HepG2 (cell line): Measurements from ENCODE around the gene BST2. TPM values are rescaled to one million over a fixed set of nuclear protein-coding genes. Genes with fewer than 3 reads are reported as not detected.

ENCODE experiments used
- ATAC-seq: fragments of 200-7000 bp; cut with Tn5 transposase; 3 replicates; pipeline ENCODE4 v1.9.1; 2020; ENCODE audit warnings: mild to moderate bottlenecking, moderate library complexity
- BruUV-seq: library from RNA; stranded (reverse); fragments of 400-500 nt; replicated peaks from 2 replicates; lab custom pipeline; 2021; lab: Mats Ljungman, UMichigan
- CTCF ChIA-PET: fragments of 300-600 bp; formaldehyde crosslinking; extraction: SDS; loops from one replicate; lab custom pipeline; 2021; ENCODE audit warnings: low total read pairs, inconsistent platforms, low intra/inter-chr PET ratio; lab: Yijun Ruan, JAX
- POLR2A ChIA-PET: fragments of 350-600 bp; sonication (Branson Sonifier 250); formaldehyde crosslinking; loops from one replicate; lab custom pipeline; 2020; ENCODE audit warnings: antibody characterized with exemption, inconsistent platforms; lab: Yijun Ruan, JAX
- DNase-seq: peaks from one replicate; pipeline ENCODE4 v3.0.0-alpha.2; 2015; ENCODE audit warnings: low spot score
- FAIRE-seq: peaks from 3 replicates; lab custom pipeline; 2011; peaks lifted over from hg19 to GRCh38; lab: Jason Lieb, UNC
- H2AFZ ChIP-seq: one replicate; pipeline ENCODE4 v1.6.1; 2011; ENCODE audit warnings: low read length, inconsistent platforms
- H3K27ac ChIP-seq: fragments of 300-600 bp; 3 replicates; pipeline ENCODE4 v1.8.0; 2011; ENCODE audit warnings: mixed run types, mild to moderate bottlenecking, mixed read lengths, low read length, inconsistent platforms; ENCODE audit not compliant: insufficient read depth; ENCODE audit errors: extremely low read length
- H3K27me3 ChIP-seq, 2 experiments: fragments of 200-600 bp in 1 of 2; 2 replicates in 1 of 2; 3 replicates in 1 of 2; pipeline versions ENCODE4 v1.6.0 to v1.8.0; 2011; ENCODE audit warnings: low read length in 2 of 2, mild to moderate bottlenecking in 2 of 2, moderate library complexity in 2 of 2, inconsistent platforms in 1 of 2; ENCODE audit not compliant: insufficient read depth in 2 of 2, control insufficient read depth in 1 of 2
- H3K36me3 ChIP-seq, 2 experiments: fragments of 200-600 bp in 1 of 2; replicated peaks in 1 of 2; 2 replicates in 1 of 2; 3 replicates in 1 of 2; pipeline versions ENCODE4 v1.5.1 to v1.8.0; 2011; ENCODE audit warnings: low read length in 2 of 2, inconsistent platforms in 1 of 2; ENCODE audit not compliant: insufficient read depth in 2 of 2, control insufficient read depth in 1 of 2
- H3K4me1 ChIP-seq: 2 replicates; pipeline ENCODE4 v1.5.1; 2012; ENCODE audit warnings: low read length, inconsistent platforms; ENCODE audit not compliant: insufficient read depth
- H3K4me2 ChIP-seq: 2 replicates; pipeline ENCODE4 v1.6.0; 2011; ENCODE audit warnings: low read depth, low read length, inconsistent platforms
- H3K4me3 ChIP-seq, 3 experiments: fragments of 200-600 bp in 1 of 3; sonication (generic), shearing (Covaris generic) in 1 of 3; replicated peaks in 1 of 3; 2 replicates each; pipeline ENCODE4 v1.5.1; 2011 to 2016; ENCODE audit warnings: low read length in 3 of 3, inconsistent platforms in 2 of 3, low read depth in 2 of 3, mild to moderate bottlenecking in 2 of 3, control low read depth in 1 of 3, mixed read lengths in 1 of 3; ENCODE audit not compliant: insufficient read depth in 1 of 3
- H3K79me2 ChIP-seq: one replicate; pipeline ENCODE4 v1.6.1; 2011; ENCODE audit warnings: low read length, inconsistent platforms; ENCODE audit not compliant: insufficient read depth
- H3K9ac ChIP-seq: 2 replicates; pipeline ENCODE4 v1.6.0; 2011; ENCODE audit warnings: mild to moderate bottlenecking, low read depth, low read length, inconsistent platforms; ENCODE audit not compliant: insufficient read depth
- H3K9me3 ChIP-seq: 2 replicates; pipeline ENCODE4 v1.5.1; 2012; ENCODE audit warnings: mild to moderate bottlenecking, low read length
- H4K20me1 ChIP-seq: 2 replicates; pipeline ENCODE4 v1.6.0; 2011; ENCODE audit warnings: inconsistent platforms, mild to moderate bottlenecking, low read length, moderate library complexity; ENCODE audit not compliant: insufficient read depth
- CEBPB ChIP-seq: IDR thresholded peaks from 2 replicates; pipeline ENCODE4 v1.6.1; 2011; ENCODE audit warnings: low read depth, low read length, improper control_type of control experiment, borderline replicate concordance
- ELF1 ChIP-seq: sonication (generic); formaldehyde crosslinking; IDR thresholded peaks from 2 replicates; pipeline ENCODE4 v1.4.0; 2020; ENCODE audit warnings: missing genetic modification reagents
- GLI4 ChIP-seq: sonication (generic); formaldehyde crosslinking; IDR thresholded peaks from 2 replicates; pipeline ENCODE4 v1.5.1; 2020; ENCODE audit warnings: missing genetic modification reagents, mild to moderate bottlenecking, moderate library complexity, borderline replicate concordance
- KDM4B ChIP-seq: sonication (generic); formaldehyde crosslinking; IDR thresholded peaks from 2 replicates; pipeline ENCODE4 v1.4.0; 2020; ENCODE audit warnings: missing genetic modification reagents
- ZBTB7B ChIP-seq: sonication (generic); formaldehyde crosslinking; IDR thresholded peaks from 2 replicates; pipeline ENCODE4 v1.4.0; 2020; ENCODE audit warnings: missing genetic modification reagents
- ZNF121 ChIP-seq: sonication (generic); formaldehyde crosslinking; IDR thresholded peaks from 2 replicates; pipeline ENCODE4 v1.5.0; 2020; ENCODE audit warnings: mild to moderate bottlenecking, missing genetic modification reagents
- ZNF264 ChIP-seq: sonication (generic); formaldehyde crosslinking; IDR thresholded peaks from 2 replicates; pipeline ENCODE4 v1.4.0; 2020; ENCODE audit warnings: missing genetic modification reagents
- ZNF629 ChIP-seq: sonication (generic); formaldehyde crosslinking; conservative IDR thresholded peaks from 2 replicates; pipeline ENCODE4 v1.5.0; 2020; ENCODE audit warnings: missing genetic modification reagents
- ZNF772 ChIP-seq: sonication (generic); formaldehyde crosslinking; IDR thresholded peaks from 2 replicates; pipeline ENCODE4 v1.5.0; 2020; ENCODE audit warnings: mild to moderate bottlenecking, missing genetic modification reagents
- ZNF891 ChIP-seq: sonication (generic); formaldehyde crosslinking; IDR thresholded peaks from 2 replicates; pipeline ENCODE4 v1.5.0; 2020; ENCODE audit warnings: mild to moderate bottlenecking, missing genetic modification reagents
- WGBS: methylation state at CpG from one replicate; pipeline ENCODE4 v1.1.6; 2017; ENCODE audit warnings: low lambda C conversion rate; 5-methylcytosine and 5-hydroxymethylcytosine counted together
- in situ Hi-C: cut with HindIII; loops from 2 replicates; pipeline ENCODE4 v1.10.0; 2017; ENCODE audit warnings: low pct_unique_long_range_greater_than_20kb; ENCODE audit not compliant: extremely low pct_ligation_motif_present
- intact Hi-C: fragments of 100-400 bp; cut with micrococcal nuclease; formaldehyde crosslinking; loops from one replicate; pipeline ENCODE4 v1.10.0; 2022; ENCODE audit not compliant: unreplicated experiment
- polyA plus RNA-seq, 8 experiments: library from polyadenylated mRNA; depleted of rRNA in 3 of 8; stranded (reverse) in 7 of 8; unstranded in 1 of 8; fragments of >200 nt; fragmentation: Illumina TruSeq in 4 of 8; extraction: Trizol in 4 of 8; gene quantifications; 2 replicates each; pipeline versions ENCODE4 v1.2.1 to v1.2.3, GENCODE V29; 2011 to 2016; ENCODE audit warnings: low read depth in 4 of 8, missing spikeins in 1 of 8, mixed read lengths in 1 of 8; ENCODE audit not compliant: insufficient read depth in 1 of 8
- total RNA-seq, 5 experiments: library from RNA; depleted of rRNA; stranded (reverse); fragments of >200 nt; fragmentation: Illumina TruSeq; extraction: Trizol; gene quantifications; 2 replicates each; pipeline ENCODE4 v1.2.3, GENCODE V29; 2016; ENCODE audit warnings: low read depth in 1 of 5
- TF ChIP-seq, protein P1 (sequence below): sonication (generic); formaldehyde crosslinking; IDR thresholded peaks from one replicate; pipeline ENCODE4 v1.5.1; 2020; ENCODE audit warnings: mild to moderate bottlenecking, missing genetic modification reagents; ENCODE audit errors: not compliant biosample characterization

The BST2 gene
- total and polyA plus RNA-seq, 2 of the 13 experiments (the other 11 are each of a cell fraction or from before 2014, with no cell fraction given) = 58.8 to 93.8 TPM

DNA sequence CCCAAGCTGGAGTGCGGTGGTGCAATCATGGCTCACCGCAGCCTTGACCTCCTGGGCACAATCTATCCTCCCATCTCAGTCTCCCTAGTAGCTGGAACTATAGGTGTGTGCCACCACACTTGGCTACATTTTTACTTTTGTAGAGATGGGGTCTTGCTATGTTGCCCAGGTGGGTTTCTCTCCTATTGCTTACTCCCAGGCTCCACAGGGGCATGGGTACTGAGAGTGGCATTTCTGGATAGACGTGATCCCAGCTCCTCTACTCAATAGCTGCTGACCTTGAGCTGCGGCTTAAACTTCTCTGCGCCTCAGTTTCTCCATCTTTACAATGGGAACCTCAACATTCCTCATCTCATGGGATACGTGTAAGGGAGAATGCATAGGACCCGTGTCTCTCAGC, 26.0 kb upstream of the BST2 start:
- H3K4me3 ChIP-seq = no peak overlapping the region
- CTCF ChIA-PET = no interaction called here
- DNase-seq (no peak), ATAC-seq (no peak)
- no peaks in the 10 kb centered on the region for H4K20me1 ChIP-seq
- H3K27me3 ChIP-seq = no peaks in the 10 kb centered on the region
- no peak overlapping the region for H3K27ac ChIP-seq
- TF ChIP-seq ZNF629 (CRISPR knock-in tag) (peak; percentile 22; the same call in 1 of the 2 replicates), KDM4B (no peak), CEBPB (0 out of 2 replicates have a peak, but pooled peaks have one; percentile 3), ZNF121 (CRISPR knock-in tag) (peak; percentile 76)
- TF ChIP-seq, all 625 proteins: peak for 3
- FAIRE-seq = no peak
- no peaks in the 10 kb centered on the region for H3K79me2 ChIP-seq
- no peaks in the 10 kb centered on the region for H3K36me3 ChIP-seq
- no TSS peak for BruUV-seq
- H3K4me2 ChIP-seq = no peak overlapping the region
- peaks cover 8% of the 10 kb centered on the region for H3K4me1 ChIP-seq
- intact Hi-C loops = no loop called here
- in situ Hi-C loops = no loop called here
- 70% methylated on average over 7 of the region's 7 CpGs for WGBS
- POLR2A ChIA-PET = no interaction called here
- no peak overlapping the region for H3K9ac ChIP-seq
- no peak overlapping the region for H2AFZ ChIP-seq
- H3K9me3 ChIP-seq = no peaks in the 10 kb centered on the region

DNA sequence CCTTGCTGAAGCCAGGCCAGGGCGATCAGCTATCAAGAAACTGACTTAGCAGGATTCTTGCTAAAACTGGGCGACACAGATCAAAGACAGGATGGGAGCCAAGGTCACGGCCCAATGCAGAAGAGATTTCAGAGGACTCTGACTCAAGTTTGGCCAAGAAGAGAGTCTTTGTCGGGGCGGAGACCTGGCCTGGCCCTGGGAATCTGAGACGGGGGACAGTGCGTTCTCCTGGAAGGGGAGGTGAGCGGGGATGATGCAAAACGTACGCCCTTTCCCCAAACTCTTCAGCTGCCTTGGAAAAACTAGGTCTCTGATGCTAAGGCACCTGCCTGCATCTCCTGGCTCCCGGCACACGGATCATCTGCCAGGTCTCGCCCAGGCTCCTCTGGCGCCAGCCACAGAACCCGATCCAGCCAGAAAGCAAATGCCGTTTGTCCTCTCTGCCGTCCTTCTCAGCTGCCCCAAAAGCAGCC, 24.2 kb upstream of the BST2 start:
- Histone ChIP-seq H3K4me1 (peaks cover 8% of the 10 kb centered on the region), H4K20me1 (no peaks in the 10 kb centered on the region), H3K27me3 (no peaks in the 10 kb centered on the region), H3K4me2 (no peak overlapping the region), H3K9ac (no peak overlapping the region), H3K79me2 (no peaks in the 10 kb centered on the region), H3K27ac (no peak overlapping the region), H2AFZ (no peak overlapping the region), H3K4me3 (no peak overlapping the region), H3K9me3 (no peaks in the 10 kb centered on the region), H3K36me3 (no peaks in the 10 kb centered on the region)
- CTCF ChIA-PET = no interaction called here
- WGBS = 45% methylated on average over 14 of the region's 17 CpGs
- no TSS peak for BruUV-seq
- in situ Hi-C loops = no loop called here
- DNase-seq (no peak), ATAC-seq (no peak), FAIRE-seq (no peak)
- POLR2A ChIA-PET = interaction anchor here (1.1 to 1.5 kb wide), 2 partner anchors 10 to 24 kb away, joined by 3 to 6 read pairs; partner anchors contain the start of genes BST2 and MVB12A
- intact Hi-C loops = no loop called here
- no peak for TF ChIP-seq ZBTB7B (CRISPR knock-in tag)
- no peak for TF ChIP-seq GLI4
- TF ChIP-seq, protein P1, sequence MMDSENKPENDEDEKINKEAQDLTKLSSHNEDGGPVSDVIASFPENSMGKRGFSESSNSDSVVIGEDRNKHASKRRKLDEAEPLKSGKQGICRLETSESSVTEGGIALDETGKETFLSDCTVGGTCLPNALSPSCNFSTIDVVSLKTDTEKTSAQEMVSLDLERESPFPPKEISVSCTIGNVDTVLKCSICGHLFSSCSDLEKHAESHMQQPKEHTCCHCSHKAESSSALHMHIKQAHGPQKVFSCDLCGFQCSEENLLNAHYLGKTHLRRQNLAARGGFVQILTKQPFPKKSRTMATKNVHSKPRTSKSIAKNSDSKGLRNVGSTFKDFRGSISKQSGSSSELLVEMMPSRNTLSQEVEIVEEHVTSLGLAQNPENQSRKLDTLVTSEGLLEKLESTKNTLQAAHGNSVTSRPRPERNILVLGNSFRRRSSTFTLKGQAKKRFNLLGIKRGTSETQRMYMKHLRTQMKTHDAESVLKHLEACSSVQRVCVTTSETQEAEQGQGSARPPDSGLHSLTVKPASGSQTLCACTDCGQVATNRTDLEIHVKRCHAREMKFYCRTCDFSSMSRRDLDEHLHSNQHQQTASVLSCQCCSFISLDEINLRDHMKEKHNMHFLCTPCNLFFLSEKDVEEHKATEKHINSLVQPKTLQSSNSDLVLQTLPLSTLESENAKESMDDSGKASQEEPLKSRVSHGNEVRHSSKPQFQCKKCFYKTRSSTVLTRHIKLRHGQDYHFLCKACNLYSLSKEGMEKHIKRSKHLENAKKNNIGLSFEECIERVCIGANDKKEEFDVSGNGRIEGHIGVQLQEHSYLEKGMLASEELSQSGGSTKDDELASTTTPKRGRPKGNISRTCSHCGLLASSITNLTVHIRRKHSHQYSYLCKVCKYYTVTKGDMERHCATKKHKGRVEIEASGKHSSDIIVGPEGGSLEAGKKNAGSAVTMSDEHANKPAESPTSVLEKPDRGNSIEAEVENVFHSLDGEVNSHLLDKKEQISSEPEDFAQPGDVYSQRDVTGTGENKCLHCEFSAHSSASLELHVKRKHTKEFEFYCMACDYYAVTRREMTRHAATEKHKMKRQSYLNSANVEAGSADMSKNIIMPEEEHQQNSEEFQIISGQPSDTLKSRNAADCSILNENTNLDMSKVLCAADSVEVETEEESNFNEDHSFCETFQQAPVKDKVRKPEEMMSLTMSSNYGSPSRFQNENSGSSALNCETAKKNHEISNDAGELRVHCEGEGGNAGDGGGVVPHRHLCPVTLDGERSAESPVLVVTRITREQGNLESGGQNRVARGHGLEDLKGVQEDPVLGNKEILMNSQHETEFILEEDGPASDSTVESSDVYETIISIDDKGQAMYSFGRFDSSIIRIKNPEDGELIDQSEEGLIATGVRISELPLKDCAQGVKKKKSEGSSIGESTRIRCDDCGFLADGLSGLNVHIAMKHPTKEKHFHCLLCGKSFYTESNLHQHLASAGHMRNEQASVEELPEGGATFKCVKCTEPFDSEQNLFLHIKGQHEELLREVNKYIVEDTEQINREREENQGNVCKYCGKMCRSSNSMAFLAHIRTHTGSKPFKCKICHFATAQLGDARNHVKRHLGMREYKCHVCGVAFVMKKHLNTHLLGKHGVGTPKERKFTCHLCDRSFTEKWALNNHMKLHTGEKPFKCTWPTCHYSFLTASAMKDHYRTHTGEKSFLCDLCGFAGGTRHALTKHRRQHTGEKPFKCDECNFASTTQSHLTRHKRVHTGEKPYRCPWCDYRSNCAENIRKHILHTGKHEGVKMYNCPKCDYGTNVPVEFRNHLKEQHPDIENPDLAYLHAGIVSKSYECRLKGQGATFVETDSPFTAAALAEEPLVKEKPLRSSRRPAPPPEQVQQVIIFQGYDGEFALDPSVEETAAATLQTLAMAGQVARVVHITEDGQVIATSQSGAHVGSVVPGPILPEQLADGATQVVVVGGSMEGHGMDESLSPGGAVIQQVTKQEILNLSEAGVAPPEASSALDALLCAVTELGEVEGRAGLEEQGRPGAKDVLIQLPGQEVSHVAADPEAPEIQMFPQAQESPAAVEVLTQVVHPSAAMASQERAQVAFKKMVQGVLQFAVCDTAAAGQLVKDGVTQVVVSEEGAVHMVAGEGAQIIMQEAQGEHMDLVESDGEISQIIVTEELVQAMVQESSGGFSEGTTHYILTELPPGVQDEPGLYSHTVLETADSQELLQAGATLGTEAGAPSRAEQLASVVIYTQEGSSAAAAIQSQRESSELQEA (CRISPR knock-in tag) = no peak
- TF ChIP-seq ZNF891 (CRISPR knock-in tag) = no peak
- TF ChIP-seq ELF1 (CRISPR knock-in tag) = no peak
- TF ChIP-seq ZNF772 = no peak
- no peak for TF ChIP-seq ZNF264 (CRISPR knock-in tag)
